OCI-LY7 (cell line): ENCODE data around the gene CENPH. TPM values are rescaled to one million over a fixed set of nuclear protein-coding genes. Genes with fewer than 3 reads are reported as not detected.

Experiments
- BruUV-seq: library from RNA; stranded (reverse); fragments of 400-500 nt; replicated peaks from 2 replicates; lab custom pipeline; 2021; lab: Mats Ljungman, UMichigan
- CTCF ChIA-PET: fragments of 300-600 bp; sonication (Branson Sonifier 250); formaldehyde crosslinking; loops from one replicate; lab custom pipeline; 2022; ENCODE audit warnings: antibody characterized with exemption; ENCODE audit not compliant: unreplicated experiment; lab: Charles Lee
- POLR2A ChIA-PET: fragments of 300-600 bp; sonication (Branson Sonifier 250); formaldehyde crosslinking; loops from one replicate; lab custom pipeline; 2022; ENCODE audit warnings: antibody characterized with exemption; lab: Charles Lee
- DNase-seq: peaks from one replicate; pipeline ENCODE4 v3.0.0-alpha.2; 2015; ENCODE audit warnings: low spot score
- H2AFZ ChIP-seq: fragments of 200-600 bp; sonication (generic), shearing (Covaris generic); 2 replicates; pipeline ENCODE4 v1.6.1; 2014; ENCODE audit warnings: mild to moderate bottlenecking, antibody characterized with exemption, low read length, moderate library complexity
- H3K27ac ChIP-seq: fragments of 200-600 bp; sonication (generic); 2 replicates; pipeline ENCODE4 v1.5.1; 2014; ENCODE audit warnings: mixed run types, low read depth, mild to moderate bottlenecking, moderate library complexity, low read length, inconsistent platforms; ENCODE audit not compliant: poor library complexity, severe bottlenecking
- H3K36me3 ChIP-seq: fragments of 200-600 bp; sonication (generic); 2 replicates; pipeline ENCODE4 v1.6.1; 2014; ENCODE audit warnings: mild to moderate bottlenecking, antibody characterized with exemption, low read length, moderate library complexity, mixed read lengths; ENCODE audit not compliant: insufficient read depth
- H3K4me1 ChIP-seq: fragments of 200-600 bp; sonication (generic); 2 replicates; pipeline ENCODE4 v1.5.1; 2014; ENCODE audit warnings: mild to moderate bottlenecking, low read length; ENCODE audit not compliant: insufficient read depth, poor library complexity, severe bottlenecking
- H3K4me2 ChIP-seq: fragments of 200-600 bp; sonication (generic); 2 replicates; pipeline ENCODE4 v1.6.1; 2014; ENCODE audit warnings: mild to moderate bottlenecking, low read length
- H3K4me3 ChIP-seq: fragments of 200-600 bp; sonication (generic); 2 replicates; pipeline ENCODE4 v1.5.1; 2014; ENCODE audit warnings: mild to moderate bottlenecking, low read depth, low read length; ENCODE audit not compliant: poor library complexity, severe bottlenecking
- H3K79me2 ChIP-seq: fragments of 200-600 bp; sonication (generic); 2 replicates; pipeline ENCODE4 v1.6.1; 2016; ENCODE audit warnings: low read depth, mild to moderate bottlenecking, low read length, moderate library complexity, mixed read lengths; ENCODE audit not compliant: insufficient read depth
- H3K9me2 ChIP-seq: fragments of 200-600 bp; sonication (generic); 2 replicates; pipeline ENCODE4 v1.6.1; 2016; ENCODE audit warnings: mild to moderate bottlenecking, low read length, mixed read lengths; ENCODE audit not compliant: insufficient read depth
- H3K9me3 ChIP-seq: fragments of 200-600 bp; sonication (generic); 2 replicates; pipeline ENCODE4 v1.6.1; 2014; ENCODE audit warnings: mild to moderate bottlenecking, mixed run types, low read length, mixed read lengths
- H4K20me1 ChIP-seq: fragments of 200-600 bp; sonication (generic); 2 replicates; pipeline ENCODE4 v1.6.1; 2014; ENCODE audit warnings: mild to moderate bottlenecking, antibody characterized with exemption, low read length, moderate library complexity, mixed read lengths; ENCODE audit not compliant: insufficient read depth
- CTCF ChIP-seq: fragments of 200-600 bp; sonication (generic); conservative IDR thresholded peaks from 2 replicates; pipeline ENCODE4 v1.5.1; 2014; ENCODE audit warnings: mild to moderate bottlenecking, antibody characterized with exemption, low read length, moderate library complexity, mixed read lengths
- EZH2phosphoT487 ChIP-seq: fragments of 200-600 bp; sonication (generic); IDR thresholded peaks from 2 replicates; pipeline ENCODE4 v1.6.1; 2018; ENCODE audit warnings: low read depth, borderline replicate concordance, mild to moderate bottlenecking, mixed run types, antibody characterized with exemption, low read length, moderate library complexity, mixed read lengths
- intact Hi-C: fragments of 100-400 bp; cut with micrococcal nuclease; formaldehyde crosslinking; loops from one replicate; pipeline ENCODE4 v1.10.0; 2022; ENCODE audit not compliant: unreplicated experiment
- total RNA-seq, 2 experiments: library from RNA; depleted of rRNA in 1 of 2; stranded (reverse); fragments of >200 nt in 1 of 2; shearing (Covaris generic) in 1 of 2; gene quantifications; 2 replicates each; pipeline ENCODE4 v1.2.3, GENCODE V29; 2014 to 2022

Gene CENPH
- total RNA-seq, 2 experiments from 2014 or later: 86.1 to 105 TPM

GRCh38 chr5:69238760-69239251, 49.4 kb downstream of the CENPH start:
- intact Hi-C loops: no loop called here
- peaks cover 17% of the 10 kb centered on the region; the same call in 1 of the 2 replicates for H3K79me2 ChIP-seq
- no peak overlapping the region for H3K4me2 ChIP-seq
- H2AFZ ChIP-seq: no peak overlapping the region
- no peak for TF ChIP-seq EZH2phosphoT487
- no peak for TF ChIP-seq CTCF
- no peaks in the 10 kb centered on the region for H3K9me3 ChIP-seq
- ChIA-PET POLR2A (interaction anchor here (1.0 to 1.1 kb wide), 2 partner anchors 11 to 26 kb away, joined by 3 to 5 read pairs; no protein-coding TSS in a partner anchor), CTCF (no interaction called here)
- H3K4me1 ChIP-seq: peaks cover 13% of the 10 kb centered on the region
- H4K20me1 ChIP-seq: no peaks in the 10 kb centered on the region
- H3K36me3 ChIP-seq: peaks cover 58% of the 10 kb centered on the region
- no peak overlapping the region for H3K27ac ChIP-seq
- DNase-seq: no peak
- H3K4me3 ChIP-seq: no peak overlapping the region
- no peaks in the 10 kb centered on the region for H3K9me2 ChIP-seq
- BruUV-seq: no TSS peak

- Histone ChIP-seq H2AFZ (no peak overlapping the region), H3K9me3 (no peaks in the 10 kb centered on the region), H4K20me1 (no peaks in the 10 kb centered on the region), H3K9me2 (no peaks in the 10 kb centered on the region), H3K4me1 (no peaks in the 10 kb centered on the region), H3K4me3 (no peak overlapping the region), H3K36me3 (peaks cover 58% of the 10 kb centered on the region), H3K4me2 (no peak overlapping the region), H3K27ac (no peak overlapping the region), H3K79me2 (peaks cover 22% of the 10 kb centered on the region; the same call in 1 of the 2 replicates)
- CTCF ChIA-PET: no interaction called here
- BruUV-seq: no TSS peak
- DNase-seq: no peak
- intact Hi-C loops: loop anchor here (10.0 kb wide), 1 partner anchor 62 kb away; no protein-coding TSS in a partner anchor
- TF ChIP-seq EZH2phosphoT487 (no peak), CTCF (no peak)
- POLR2A ChIA-PET: no interaction called here
Measured at GRCh38 chr5:69242215-69242927, 53.0 kb downstream of the CENPH start.

GRCh38 chr5:69245031-69245430, 55.6 kb downstream of the CENPH start:
- Histone ChIP-seq H4K20me1 (no peaks in the 10 kb centered on the region), H3K27ac (no peak overlapping the region), H2AFZ (no peak overlapping the region), H3K79me2 (peaks cover 26% of the 10 kb centered on the region; the same call in 1 of the 2 replicates), H3K4me1 (no peaks in the 10 kb centered on the region), H3K4me3 (no peak overlapping the region), H3K9me3 (no peaks in the 10 kb centered on the region), H3K4me2 (no peak overlapping the region), H3K36me3 (peaks cover 36% of the 10 kb centered on the region), H3K9me2 (no peaks in the 10 kb centered on the region)
- BruUV-seq: no TSS peak
- POLR2A ChIA-PET: no interaction called here
- intact Hi-C loops: loop anchor here (10.0 kb wide), 1 partner anchor 60 kb away; no protein-coding TSS in a partner anchor
- CTCF ChIA-PET: no interaction called here
- TF ChIP-seq EZH2phosphoT487 (no peak), CTCF (no peak)
- no peak for DNase-seq
